Psoas muscle (tissue), 8 donors: ENCODE data around the gene MNDA. TPM values are rescaled to one million over a fixed set of nuclear protein-coding genes. Genes with fewer than 3 reads are reported as not detected.

Experiments
- ATAC-seq, 4 donors: fragments of 200-7000 bp; cut with Tn5 transposase; one replicate each; pipeline ENCODE4 v1.9.1; 2020; ENCODE audit warnings: moderate library complexity in 3 of 4, mild to moderate bottlenecking in 2 of 4
- DNase-seq, 2 donors: peaks; one replicate each; pipeline ENCODE4 v3.0.0-alpha.2; 2020
- H3K27ac ChIP-seq: fragments of 200-600 bp; one replicate; pipeline ENCODE4 v1.8.0; 2022
- H3K27me3 ChIP-seq, 3 donors: fragments of 200-600 bp in 1 of 3; one replicate each; pipeline versions ENCODE4 v1.6.1 to v1.8.0; 2013 to 2022; ENCODE audit warnings: low read length in 2 of 3, mild to moderate bottlenecking in 2 of 3, moderate library complexity in 1 of 3; ENCODE audit not compliant: insufficient read depth in 3 of 3
- H3K36me3 ChIP-seq, 2 donors: fragments of 200-600 bp in 1 of 2; one replicate each; pipeline versions ENCODE4 v1.6.1 to v1.8.0; 2013 to 2022; ENCODE audit warnings: low read depth in 1 of 2, mild to moderate bottlenecking in 1 of 2, moderate library complexity in 1 of 2; ENCODE audit not compliant: insufficient read depth in 1 of 2
- H3K4me1 ChIP-seq: fragments of 200-600 bp; one replicate; pipeline ENCODE4 v1.8.0; 2022
- H3K4me3 ChIP-seq: fragments of 200-600 bp; one replicate; pipeline ENCODE4 v1.8.0; 2022; ENCODE audit warnings: mild to moderate bottlenecking
- H3K9me3 ChIP-seq: fragments of 200-600 bp; one replicate; pipeline ENCODE4 v1.8.0; 2022
- WGBS, 3 donors: extraction: QIAGEN DNeasy Blood & Tissue Kit; methylation state at CpG; one replicate each; pipeline versions ENCODE4 v1.1.6 to v1.1.7; 2013; 5-methylcytosine and 5-hydroxymethylcytosine counted together
- intact Hi-C, 2 donors: fragments of 100-400 bp; cut with DNase I; formaldehyde crosslinking; loops; one replicate each; pipeline versions ENCODE4 v1.11.0 to v1.14.2; 2022
- polyA plus RNA-seq, 3 donors: library from polyadenylated mRNA; stranded (reverse); fragments of 200-250 nt; gene quantifications; one replicate each; pipeline ENCODE4 v1.2.3, GENCODE V29; 2013
- total RNA-seq, 4 donors: library from RNA; stranded (reverse); fragmentation: NEBNext Ultra II Directional in 2 of 4; extraction: Animal tissue kit (Norgen Biotek cat#: 25700) in 2 of 4; gene quantifications; one replicate each; pipeline versions ENCODE4 v1.2.1 to v1.2.4, GENCODE V29; 2021 to 2023
- TF ChIP-seq, protein P1 (sequence below): fragments of 200-600 bp; IDR thresholded peaks from one replicate; pipeline ENCODE4 v1.8.0; 2022; ENCODE audit warnings: antibody characterized with exemption
- donor health status: healthy with polysubstance abuse.
- donor health status: DM: no; HTN: no; CAD: no; lungs with moderate emphysema.
- donor health status: Bipolar disorder and iron deficiency.
- donor health status: healthy.
- donor health status: DM: yes; HTN: yes; CAD: no.
- donor health status: DM: no; HTN: no; CAD: no.
- donor health status: DM: no; HTN: no; CAD: no.
- donor health status: DM: yes; HTN: yes; CAD: no.

Gene MNDA
- total and polyA plus RNA-seq, 7 donors, result 0.38 to 3.3 (median 1.2) TPM

GRCh38 chr1:158800526-158800925 lies 30.6 kb upstream of the MNDA start:
- ATAC-seq (no peak), DNase-seq (no peak)
- no peaks in the 10 kb centered on the region for H3K4me1 ChIP-seq
- intact Hi-C loops, result no loop called here
- H3K27ac ChIP-seq, result no peak overlapping the region
- H3K36me3 ChIP-seq, result no peaks in the 10 kb centered on the region
- H3K4me3 ChIP-seq, result no peak overlapping the region
- WGBS, 3 donors, result 79 to 89% (median 79%) methylated on average over 2 of the region's 2 CpGs
- TF ChIP-seq, protein P1, sequence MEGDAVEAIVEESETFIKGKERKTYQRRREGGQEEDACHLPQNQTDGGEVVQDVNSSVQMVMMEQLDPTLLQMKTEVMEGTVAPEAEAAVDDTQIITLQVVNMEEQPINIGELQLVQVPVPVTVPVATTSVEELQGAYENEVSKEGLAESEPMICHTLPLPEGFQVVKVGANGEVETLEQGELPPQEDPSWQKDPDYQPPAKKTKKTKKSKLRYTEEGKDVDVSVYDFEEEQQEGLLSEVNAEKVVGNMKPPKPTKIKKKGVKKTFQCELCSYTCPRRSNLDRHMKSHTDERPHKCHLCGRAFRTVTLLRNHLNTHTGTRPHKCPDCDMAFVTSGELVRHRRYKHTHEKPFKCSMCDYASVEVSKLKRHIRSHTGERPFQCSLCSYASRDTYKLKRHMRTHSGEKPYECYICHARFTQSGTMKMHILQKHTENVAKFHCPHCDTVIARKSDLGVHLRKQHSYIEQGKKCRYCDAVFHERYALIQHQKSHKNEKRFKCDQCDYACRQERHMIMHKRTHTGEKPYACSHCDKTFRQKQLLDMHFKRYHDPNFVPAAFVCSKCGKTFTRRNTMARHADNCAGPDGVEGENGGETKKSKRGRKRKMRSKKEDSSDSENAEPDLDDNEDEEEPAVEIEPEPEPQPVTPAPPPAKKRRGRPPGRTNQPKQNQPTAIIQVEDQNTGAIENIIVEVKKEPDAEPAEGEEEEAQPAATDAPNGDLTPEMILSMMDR, result no peak
- H3K9me3 ChIP-seq, result no peaks in the 10 kb centered on the region
- H3K27me3 ChIP-seq, result no peaks in the 10 kb centered on the region

DNA sequence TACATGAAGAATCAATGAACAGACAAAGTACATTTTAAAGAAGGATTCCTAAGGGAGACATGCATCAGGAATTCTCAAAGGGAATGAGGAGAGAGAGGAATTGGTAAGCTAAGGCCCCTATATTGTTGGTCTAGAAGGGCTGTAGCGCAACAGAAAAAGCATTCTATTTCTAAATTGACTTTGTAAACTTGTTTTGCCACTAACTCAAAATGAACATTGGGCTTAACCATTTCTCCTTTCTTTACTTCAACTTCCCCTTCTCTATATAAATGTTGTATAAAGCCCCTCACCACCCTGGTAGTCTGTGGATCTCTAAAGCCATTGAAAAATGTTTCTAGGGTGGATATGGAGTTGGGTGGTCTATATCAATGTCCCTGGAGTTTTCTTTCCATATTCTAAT lies 29.8 kb upstream of the MNDA start:
- 80 to 92% (median 86%) methylated on average over 1 of the region's 1 CpG for WGBS, 3 donors
- Histone ChIP-seq H3K9me3 (no peaks in the 10 kb centered on the region), H3K36me3 (no peaks in the 10 kb centered on the region), H3K27ac (no peak overlapping the region), H3K4me1 (no peaks in the 10 kb centered on the region), H3K27me3 (no peaks in the 10 kb centered on the region), H3K4me3 (no peak overlapping the region)
- no peak for ATAC-seq
- DNase-seq, result no peak
- TF ChIP-seq, protein P1, result no peak
- intact Hi-C loops, result no loop called here

GRCh38 chr1:158803678-158804077 lies 27.5 kb upstream of the MNDA start:
- no peak overlapping the region for H3K27ac ChIP-seq
- ATAC-seq, result no peak
- WGBS, 3 donors, result 89 to 98% (median 90%) methylated on average over 1 of the region's 1 CpG
- H3K4me1 ChIP-seq, result no peaks in the 10 kb centered on the region
- no peaks in the 10 kb centered on the region for H3K36me3 ChIP-seq
- H3K9me3 ChIP-seq, result no peaks in the 10 kb centered on the region
- DNase-seq, result no peak
- no peak overlapping the region for H3K4me3 ChIP-seq
- TF ChIP-seq, protein P1, result no peak
- H3K27me3 ChIP-seq, result no peaks in the 10 kb centered on the region
- intact Hi-C loops, result no loop called here

- intact Hi-C loops, result no loop called here
- no peak for ATAC-seq
- 74 to 76% (median 75%) methylated on average over 6 of the region's 6 CpGs for WGBS, 3 donors
Observed at GRCh38 chr1:158806916-158807536, 24.1 kb upstream of the MNDA start.

More at GRCh38 chr1:158806916-158807536, 24.1 kb upstream of the MNDA start:
- TF ChIP-seq, protein P1, result no peak
- H3K9me3 ChIP-seq, result no peaks in the 10 kb centered on the region
- no peaks in the 10 kb centered on the region for H3K27me3 ChIP-seq
- H3K36me3 ChIP-seq, result no peaks in the 10 kb centered on the region
- no peak for DNase-seq
- H3K4me1 ChIP-seq, result no peaks in the 10 kb centered on the region
- H3K4me3 ChIP-seq, result no peak overlapping the region
- H3K27ac ChIP-seq, result no peak overlapping the region
